ENCODE measurements around the gene PRSS2.
A peak's percentile ranks its signal among the peaks of the same experiment; 100 is the strongest.
"Not testable (repeated sequence)": the region's sequence is repeated elsewhere in the genome, so short reads cannot be mapped to it uniquely, and the experiment has no call there.

Gene PRSS2

GRCh38 chr7:142775351-142776115 lies 4.8 kb downstream of the PRSS2 start:
- H3K27ac ChIP-seq (ENCODE audit: low read length, poor library complexity, severe bottlenecking); H3K4ac ChIP-seq (ENCODE audit: low read depth in 1 of 2, low read length in 2 of 2); H3K79me1 ChIP-seq (replicated peaks; ENCODE audit: low read length, poor library complexity, severe bottlenecking); H2BK15ac ChIP-seq (ENCODE audit: low read depth, poor library complexity, severe bottlenecking); H3K4me2 ChIP-seq (ENCODE audit: low read length, poor library complexity, severe bottlenecking); H3K18ac ChIP-seq (ENCODE audit: low read depth in 1 of 2, low read length in 2 of 2); H3K4me3 ChIP-seq (ENCODE audit: insufficient read depth in 1 of 2, low read depth in 1 of 2, low read length in 2 of 2); H2BK120ac ChIP-seq (ENCODE audit: low read depth, low read length); H2BK12ac ChIP-seq (ENCODE audit: low read length in 2 of 2); H2AK5ac ChIP-seq (ENCODE audit: low read length, severe bottlenecking); H3K9me3 ChIP-seq (ENCODE audit: control insufficient read depth, low read length); H3K9ac ChIP-seq (ENCODE audit: low read length); H4K91ac ChIP-seq (ENCODE audit: low read length); H3K4me1 ChIP-seq (ENCODE audit: control insufficient read depth, insufficient read depth, low read depth, low read length); H3K14ac ChIP-seq (ENCODE audit: low read length in 2 of 2); H3K23ac ChIP-seq (ENCODE audit: low read length in 2 of 2); H2AFZ ChIP-seq (ENCODE audit: low read depth, low read length); H4K8ac ChIP-seq (ENCODE audit: low read length); H2BK5ac ChIP-seq (ENCODE audit: low read depth, low read length, poor library complexity, severe bottlenecking); H3K36me3 ChIP-seq (ENCODE audit: control insufficient read depth in 1 of 2, insufficient read depth in 2 of 2, low read depth in 1 of 2, low read length in 2 of 2): not testable (repeated sequence)
- DNase-seq: peak; percentile 20
- peaks cover 20 to 26% of the 10 kb centered on the region in 2 experiments for H3K27me3 ChIP-seq (ENCODE audit: control insufficient read depth in 1 of 2, insufficient read depth in 1 of 2, low read length in 2 of 2)
- WGBS: 74% methylated on average over 6 of the region's 6 CpGs

- WGBS: 66% methylated on average over 9 of the region's 9 CpGs
- H3K27me3 ChIP-seq (ENCODE audit: control insufficient read depth in 1 of 2, insufficient read depth in 1 of 2, low read length in 2 of 2): peaks cover 14 to 19% of the 10 kb centered on the region in 2 experiments
Observed at GRCh38 chr7:142776206-142776844, 5.6 kb downstream of the PRSS2 start.

DNA sequence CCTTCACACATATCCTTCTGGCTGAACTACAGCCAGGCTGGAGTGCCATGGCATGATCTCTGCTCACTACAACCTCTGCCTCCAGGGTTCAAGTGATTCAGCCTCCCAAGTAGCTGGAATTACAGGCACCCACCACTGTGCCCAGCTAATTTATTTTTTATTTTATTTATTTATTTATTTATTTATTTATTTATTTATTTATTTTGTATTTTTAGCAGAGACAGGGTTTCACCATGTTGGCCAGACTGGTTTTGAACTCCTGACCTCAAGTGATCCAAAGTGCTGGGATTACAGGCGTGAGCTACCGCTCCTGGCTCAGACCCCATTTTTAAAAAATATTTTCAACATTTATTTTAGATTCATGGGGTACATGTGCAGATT lies 6.1 kb downstream of the PRSS2 start:
- not testable (repeated sequence) for H3K4me3 ChIP-seq (ENCODE audit: insufficient read depth in 1 of 2, low read depth in 1 of 2, low read length in 2 of 2); H2BK15ac ChIP-seq (ENCODE audit: low read depth, poor library complexity, severe bottlenecking); H2BK120ac ChIP-seq (ENCODE audit: low read depth, low read length); H3K9ac ChIP-seq (ENCODE audit: low read length); H3K18ac ChIP-seq (ENCODE audit: low read depth in 1 of 2, low read length in 2 of 2); H2BK12ac ChIP-seq (ENCODE audit: low read length in 2 of 2); H4K91ac ChIP-seq (ENCODE audit: low read length); H3K14ac ChIP-seq (ENCODE audit: low read length in 2 of 2); H3K79me1 ChIP-seq (replicated peaks; ENCODE audit: low read length, poor library complexity, severe bottlenecking); H3K9me3 ChIP-seq (ENCODE audit: control insufficient read depth, low read length); H3K36me3 ChIP-seq (ENCODE audit: control insufficient read depth in 1 of 2, insufficient read depth in 2 of 2, low read depth in 1 of 2, low read length in 2 of 2); H2BK5ac ChIP-seq (ENCODE audit: low read depth, low read length, poor library complexity, severe bottlenecking); H2AK5ac ChIP-seq (ENCODE audit: low read length, severe bottlenecking); H3K27ac ChIP-seq (ENCODE audit: low read length, poor library complexity, severe bottlenecking); H3K4me1 ChIP-seq (ENCODE audit: control insufficient read depth, insufficient read depth, low read depth, low read length); DNase-seq; H3K23ac ChIP-seq (ENCODE audit: low read length in 2 of 2); H2AFZ ChIP-seq (ENCODE audit: low read depth, low read length); H3K4ac ChIP-seq (ENCODE audit: low read depth in 1 of 2, low read length in 2 of 2); H3K4me2 ChIP-seq (ENCODE audit: low read length, poor library complexity, severe bottlenecking)
- WGBS: no CpG with 5 or more reads among the region's 2 CpGs
- H4K8ac ChIP-seq (ENCODE audit: low read length): peak overlapping the region; percentile 4
- peaks cover 12 to 17% of the 10 kb centered on the region in 2 experiments for H3K27me3 ChIP-seq (ENCODE audit: control insufficient read depth in 1 of 2, insufficient read depth in 1 of 2, low read length in 2 of 2)

More at GRCh38 chr7:142776206-142776844, 5.6 kb downstream of the PRSS2 start:
- Histone ChIP-seq H3K27ac (ENCODE audit: low read length, poor library complexity, severe bottlenecking) (no peak overlapping the region), H2BK5ac (ENCODE audit: low read depth, low read length, poor library complexity, severe bottlenecking) (no peak overlapping the region), H2AK5ac (ENCODE audit: low read length, severe bottlenecking) (no peak overlapping the region), H3K4me3 (ENCODE audit: insufficient read depth in 1 of 2, low read depth in 1 of 2, low read length in 2 of 2) (no peak overlapping the region), H4K8ac (ENCODE audit: low read length) (peak overlapping the region; percentile 4), H4K91ac (ENCODE audit: low read length) (peak overlapping the region; percentile 43), H3K4me2 (ENCODE audit: low read length, poor library complexity, severe bottlenecking) (no peak overlapping the region), H3K4me1 (ENCODE audit: control insufficient read depth, insufficient read depth, low read depth, low read length) (peaks cover 2% of the 10 kb centered on the region), H3K14ac (ENCODE audit: low read length in 2 of 2) (no peak overlapping the region), H2AFZ (ENCODE audit: low read depth, low read length) (no peak overlapping the region), H2BK15ac (ENCODE audit: low read depth, poor library complexity, severe bottlenecking) (no peak overlapping the region), H3K36me3 (ENCODE audit: control insufficient read depth in 1 of 2, insufficient read depth in 2 of 2, low read depth in 1 of 2, low read length in 2 of 2) (no peaks in the 10 kb centered on the region), H2BK12ac (ENCODE audit: low read length in 2 of 2) (no peak overlapping the region), H3K4ac (ENCODE audit: low read depth in 1 of 2, low read length in 2 of 2) (no peak overlapping the region), H3K9ac (ENCODE audit: low read length) (no peak overlapping the region), H3K9me3 (ENCODE audit: control insufficient read depth, low read length) (no peaks in the 10 kb centered on the region), H3K23ac (ENCODE audit: low read length in 2 of 2) (no peak overlapping the region), H3K18ac (ENCODE audit: low read depth in 1 of 2, low read length in 2 of 2) (no peak overlapping the region), H2BK120ac (ENCODE audit: low read depth, low read length) (no peak overlapping the region), H3K79me1 (replicated peaks; ENCODE audit: low read length, poor library complexity, severe bottlenecking) (no peaks in the 10 kb centered on the region)
- peak; percentile 38 for DNase-seq

- Histone ChIP-seq H3K4me3 (ENCODE audit: insufficient read depth in 1 of 2, low read depth in 1 of 2, low read length in 2 of 2) (no peak overlapping the region), H3K36me3 (ENCODE audit: control insufficient read depth in 1 of 2, insufficient read depth in 2 of 2, low read depth in 1 of 2, low read length in 2 of 2) (no peaks in the 10 kb centered on the region), H3K4me2 (ENCODE audit: low read length, poor library complexity, severe bottlenecking) (no peak overlapping the region), H2BK120ac (ENCODE audit: low read depth, low read length) (no peak overlapping the region), H3K27ac (ENCODE audit: low read length, poor library complexity, severe bottlenecking) (no peak overlapping the region), H3K23ac (ENCODE audit: low read length in 2 of 2) (no peak overlapping the region), H3K4me1 (ENCODE audit: control insufficient read depth, insufficient read depth, low read depth, low read length) (peaks cover 2% of the 10 kb centered on the region), H2BK12ac (ENCODE audit: low read length in 2 of 2) (no peak overlapping the region), H4K91ac (ENCODE audit: low read length) (no peak overlapping the region), H2AK5ac (ENCODE audit: low read length, severe bottlenecking) (no peak overlapping the region), H3K4ac (ENCODE audit: low read depth in 1 of 2, low read length in 2 of 2) (no peak overlapping the region), H2BK5ac (ENCODE audit: low read depth, low read length, poor library complexity, severe bottlenecking) (no peak overlapping the region), H3K14ac (ENCODE audit: low read length in 2 of 2) (no peak overlapping the region), H2BK15ac (ENCODE audit: low read depth, poor library complexity, severe bottlenecking) (no peak overlapping the region), H4K8ac (ENCODE audit: low read length) (no peak overlapping the region), H3K79me1 (replicated peaks; ENCODE audit: low read length, poor library complexity, severe bottlenecking) (no peaks in the 10 kb centered on the region), H3K18ac (ENCODE audit: low read depth in 1 of 2, low read length in 2 of 2) (no peak overlapping the region), H3K9ac (ENCODE audit: low read length) (no peak overlapping the region), H2AFZ (ENCODE audit: low read depth, low read length) (no peak overlapping the region), H3K9me3 (ENCODE audit: control insufficient read depth, low read length) (no peaks in the 10 kb centered on the region), H3K27me3 (ENCODE audit: control insufficient read depth in 1 of 2, insufficient read depth in 1 of 2, low read length in 2 of 2) (peaks cover 12 to 21% of the 10 kb centered on the region in 2 experiments)
- DNase-seq: no peak
- WGBS: 100% methylated on average over 1 of the region's 2 CpGs
Observed at GRCh38 chr7:142777318-142777717, 6.5 kb downstream of the PRSS2 start.
